WTC11 (cell line): ENCODE results near the gene PRKAR2A.

ENCODE experiments used
- EMX1 ChIP-seq: fragments of 250-450 bp; sonication (Bioruptor Pico); IDR thresholded peaks from 2 replicates; pipeline ENCODE4 v1.8.0; 2021; ENCODE audit warnings: mild to moderate bottlenecking
- NFYB ChIP-seq: sonication (generic); formaldehyde crosslinking; conservative IDR thresholded peaks from 2 replicates; pipeline ENCODE4 v1.8.0; 2022; ENCODE audit warnings: low read depth, missing genetic modification reagents
- ZBTB21 ChIP-seq: sonication (generic); formaldehyde crosslinking; IDR thresholded peaks from 2 replicates; pipeline ENCODE4 v1.8.1; 2023; ENCODE audit warnings: mild to moderate bottlenecking, missing genetic modification reagents, borderline replicate concordance
- ZNF138 ChIP-seq: sonication (generic); formaldehyde crosslinking; conservative IDR thresholded peaks from 2 replicates; pipeline ENCODE4 v1.8.1; 2022; ENCODE audit warnings: mild to moderate bottlenecking, moderate library complexity, missing genetic modification reagents
- TF ChIP-seq, protein P1 (sequence below): sonication (generic); formaldehyde crosslinking; IDR thresholded peaks from 2 replicates; pipeline ENCODE4 v1.8.1; 2022; ENCODE audit warnings: low read depth, missing genetic modification reagents, borderline replicate concordance
- TF ChIP-seq, protein P2 (sequence below): fragments of 200-600 bp; IDR thresholded peaks from 2 replicates; pipeline ENCODE4 v1.8.0; 2022; ENCODE audit warnings: antibody characterized with exemption
- TF ChIP-seq, protein P3 (sequence below): sonication (generic); formaldehyde crosslinking; IDR thresholded peaks from 2 replicates; pipeline ENCODE4 v1.8.1; 2022; ENCODE audit warnings: mild to moderate bottlenecking, missing genetic modification reagents, moderate library complexity, borderline replicate concordance
- TF ChIP-seq, protein P4 (sequence below): sonication (generic); formaldehyde crosslinking; IDR thresholded peaks from 2 replicates; pipeline ENCODE4 v1.8.1; 2023; ENCODE audit warnings: mild to moderate bottlenecking, missing genetic modification reagents
- TF ChIP-seq, protein P5 (sequence below): sonication (generic); formaldehyde crosslinking; IDR thresholded peaks from 2 replicates; pipeline ENCODE4 v1.8.0; 2023; ENCODE audit warnings: missing genetic modification reagents, mild to moderate bottlenecking, borderline replicate concordance
- TF ChIP-seq, protein P6 (sequence below): sonication (generic); formaldehyde crosslinking; IDR thresholded peaks from 2 replicates; pipeline ENCODE4 v1.8.1; 2023; ENCODE audit warnings: mild to moderate bottlenecking, missing genetic modification reagents
- TF ChIP-seq, protein P7 (sequence below): sonication (generic); formaldehyde crosslinking; IDR thresholded peaks from 2 replicates; pipeline ENCODE4 v1.8.1; 2023; ENCODE audit warnings: mild to moderate bottlenecking, missing genetic modification reagents, moderate library complexity

DNA sequence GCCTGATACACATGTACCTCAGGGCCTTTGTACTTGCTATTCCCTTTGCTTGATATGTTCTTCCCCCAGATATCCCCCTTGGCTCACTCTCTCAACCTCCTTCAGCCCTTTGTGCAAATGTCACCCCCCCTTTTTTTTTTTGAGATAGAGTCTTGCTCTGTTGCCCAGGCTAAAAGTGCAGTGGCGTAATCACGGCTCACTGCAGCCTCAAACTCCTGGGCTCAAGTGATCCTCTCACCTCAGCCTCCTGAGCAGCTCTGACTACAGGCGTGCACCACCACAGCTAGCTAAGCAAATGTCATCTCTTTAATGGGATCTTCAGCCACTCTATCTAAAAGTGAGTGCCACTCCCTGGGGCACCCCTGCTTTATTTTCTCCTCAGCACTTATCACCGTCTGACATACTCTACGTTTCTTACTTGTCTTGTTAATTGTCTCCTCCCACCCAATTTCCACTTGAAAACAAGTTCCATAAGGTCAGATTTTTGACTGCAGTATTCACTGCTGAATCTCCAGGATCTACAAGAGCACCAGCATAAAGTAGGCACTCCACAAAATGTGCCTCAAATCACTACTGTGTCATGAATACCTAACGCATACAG is 145.3 kb downstream of the PRKAR2A start:
- TF ChIP-seq ZBTB21 (CRISPR knock-in tag) (no peak), NFYB (CRISPR knock-in tag) (no peak), ZNF138 (CRISPR knock-in tag) (no peak), EMX1 (no peak)
- TF ChIP-seq, protein P1, sequence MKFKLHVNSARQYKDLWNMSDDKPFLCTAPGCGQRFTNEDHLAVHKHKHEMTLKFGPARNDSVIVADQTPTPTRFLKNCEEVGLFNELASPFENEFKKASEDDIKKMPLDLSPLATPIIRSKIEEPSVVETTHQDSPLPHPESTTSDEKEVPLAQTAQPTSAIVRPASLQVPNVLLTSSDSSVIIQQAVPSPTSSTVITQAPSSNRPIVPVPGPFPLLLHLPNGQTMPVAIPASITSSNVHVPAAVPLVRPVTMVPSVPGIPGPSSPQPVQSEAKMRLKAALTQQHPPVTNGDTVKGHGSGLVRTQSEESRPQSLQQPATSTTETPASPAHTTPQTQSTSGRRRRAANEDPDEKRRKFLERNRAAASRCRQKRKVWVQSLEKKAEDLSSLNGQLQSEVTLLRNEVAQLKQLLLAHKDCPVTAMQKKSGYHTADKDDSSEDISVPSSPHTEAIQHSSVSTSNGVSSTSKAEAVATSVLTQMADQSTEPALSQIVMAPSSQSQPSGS (CRISPR knock-in tag): no peak
- TF ChIP-seq, protein P2, sequence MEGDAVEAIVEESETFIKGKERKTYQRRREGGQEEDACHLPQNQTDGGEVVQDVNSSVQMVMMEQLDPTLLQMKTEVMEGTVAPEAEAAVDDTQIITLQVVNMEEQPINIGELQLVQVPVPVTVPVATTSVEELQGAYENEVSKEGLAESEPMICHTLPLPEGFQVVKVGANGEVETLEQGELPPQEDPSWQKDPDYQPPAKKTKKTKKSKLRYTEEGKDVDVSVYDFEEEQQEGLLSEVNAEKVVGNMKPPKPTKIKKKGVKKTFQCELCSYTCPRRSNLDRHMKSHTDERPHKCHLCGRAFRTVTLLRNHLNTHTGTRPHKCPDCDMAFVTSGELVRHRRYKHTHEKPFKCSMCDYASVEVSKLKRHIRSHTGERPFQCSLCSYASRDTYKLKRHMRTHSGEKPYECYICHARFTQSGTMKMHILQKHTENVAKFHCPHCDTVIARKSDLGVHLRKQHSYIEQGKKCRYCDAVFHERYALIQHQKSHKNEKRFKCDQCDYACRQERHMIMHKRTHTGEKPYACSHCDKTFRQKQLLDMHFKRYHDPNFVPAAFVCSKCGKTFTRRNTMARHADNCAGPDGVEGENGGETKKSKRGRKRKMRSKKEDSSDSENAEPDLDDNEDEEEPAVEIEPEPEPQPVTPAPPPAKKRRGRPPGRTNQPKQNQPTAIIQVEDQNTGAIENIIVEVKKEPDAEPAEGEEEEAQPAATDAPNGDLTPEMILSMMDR: no peak
- TF ChIP-seq, protein P3, sequence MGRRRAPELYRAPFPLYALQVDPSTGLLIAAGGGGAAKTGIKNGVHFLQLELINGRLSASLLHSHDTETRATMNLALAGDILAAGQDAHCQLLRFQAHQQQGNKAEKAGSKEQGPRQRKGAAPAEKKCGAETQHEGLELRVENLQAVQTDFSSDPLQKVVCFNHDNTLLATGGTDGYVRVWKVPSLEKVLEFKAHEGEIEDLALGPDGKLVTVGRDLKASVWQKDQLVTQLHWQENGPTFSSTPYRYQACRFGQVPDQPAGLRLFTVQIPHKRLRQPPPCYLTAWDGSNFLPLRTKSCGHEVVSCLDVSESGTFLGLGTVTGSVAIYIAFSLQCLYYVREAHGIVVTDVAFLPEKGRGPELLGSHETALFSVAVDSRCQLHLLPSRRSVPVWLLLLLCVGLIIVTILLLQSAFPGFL (CRISPR knock-in tag): no peak
- TF ChIP-seq, protein P4, sequence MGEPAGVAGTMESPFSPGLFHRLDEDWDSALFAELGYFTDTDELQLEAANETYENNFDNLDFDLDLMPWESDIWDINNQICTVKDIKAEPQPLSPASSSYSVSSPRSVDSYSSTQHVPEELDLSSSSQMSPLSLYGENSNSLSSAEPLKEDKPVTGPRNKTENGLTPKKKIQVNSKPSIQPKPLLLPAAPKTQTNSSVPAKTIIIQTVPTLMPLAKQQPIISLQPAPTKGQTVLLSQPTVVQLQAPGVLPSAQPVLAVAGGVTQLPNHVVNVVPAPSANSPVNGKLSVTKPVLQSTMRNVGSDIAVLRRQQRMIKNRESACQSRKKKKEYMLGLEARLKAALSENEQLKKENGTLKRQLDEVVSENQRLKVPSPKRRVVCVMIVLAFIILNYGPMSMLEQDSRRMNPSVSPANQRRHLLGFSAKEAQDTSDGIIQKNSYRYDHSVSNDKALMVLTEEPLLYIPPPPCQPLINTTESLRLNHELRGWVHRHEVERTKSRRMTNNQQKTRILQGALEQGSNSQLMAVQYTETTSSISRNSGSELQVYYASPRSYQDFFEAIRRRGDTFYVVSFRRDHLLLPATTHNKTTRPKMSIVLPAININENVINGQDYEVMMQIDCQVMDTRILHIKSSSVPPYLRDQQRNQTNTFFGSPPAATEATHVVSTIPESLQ (CRISPR knock-in tag): no peak
- TF ChIP-seq, protein P5, sequence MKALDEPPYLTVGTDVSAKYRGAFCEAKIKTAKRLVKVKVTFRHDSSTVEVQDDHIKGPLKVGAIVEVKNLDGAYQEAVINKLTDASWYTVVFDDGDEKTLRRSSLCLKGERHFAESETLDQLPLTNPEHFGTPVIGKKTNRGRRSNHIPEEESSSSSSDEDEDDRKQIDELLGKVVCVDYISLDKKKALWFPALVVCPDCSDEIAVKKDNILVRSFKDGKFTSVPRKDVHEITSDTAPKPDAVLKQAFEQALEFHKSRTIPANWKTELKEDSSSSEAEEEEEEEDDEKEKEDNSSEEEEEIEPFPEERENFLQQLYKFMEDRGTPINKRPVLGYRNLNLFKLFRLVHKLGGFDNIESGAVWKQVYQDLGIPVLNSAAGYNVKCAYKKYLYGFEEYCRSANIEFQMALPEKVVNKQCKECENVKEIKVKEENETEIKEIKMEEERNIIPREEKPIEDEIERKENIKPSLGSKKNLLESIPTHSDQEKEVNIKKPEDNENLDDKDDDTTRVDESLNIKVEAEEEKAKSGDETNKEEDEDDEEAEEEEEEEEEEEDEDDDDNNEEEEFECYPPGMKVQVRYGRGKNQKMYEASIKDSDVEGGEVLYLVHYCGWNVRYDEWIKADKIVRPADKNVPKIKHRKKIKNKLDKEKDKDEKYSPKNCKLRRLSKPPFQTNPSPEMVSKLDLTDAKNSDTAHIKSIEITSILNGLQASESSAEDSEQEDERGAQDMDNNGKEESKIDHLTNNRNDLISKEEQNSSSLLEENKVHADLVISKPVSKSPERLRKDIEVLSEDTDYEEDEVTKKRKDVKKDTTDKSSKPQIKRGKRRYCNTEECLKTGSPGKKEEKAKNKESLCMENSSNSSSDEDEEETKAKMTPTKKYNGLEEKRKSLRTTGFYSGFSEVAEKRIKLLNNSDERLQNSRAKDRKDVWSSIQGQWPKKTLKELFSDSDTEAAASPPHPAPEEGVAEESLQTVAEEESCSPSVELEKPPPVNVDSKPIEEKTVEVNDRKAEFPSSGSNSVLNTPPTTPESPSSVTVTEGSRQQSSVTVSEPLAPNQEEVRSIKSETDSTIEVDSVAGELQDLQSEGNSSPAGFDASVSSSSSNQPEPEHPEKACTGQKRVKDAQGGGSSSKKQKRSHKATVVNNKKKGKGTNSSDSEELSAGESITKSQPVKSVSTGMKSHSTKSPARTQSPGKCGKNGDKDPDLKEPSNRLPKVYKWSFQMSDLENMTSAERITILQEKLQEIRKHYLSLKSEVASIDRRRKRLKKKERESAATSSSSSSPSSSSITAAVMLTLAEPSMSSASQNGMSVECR (CRISPR knock-in tag): no peak
- TF ChIP-seq, protein P6, sequence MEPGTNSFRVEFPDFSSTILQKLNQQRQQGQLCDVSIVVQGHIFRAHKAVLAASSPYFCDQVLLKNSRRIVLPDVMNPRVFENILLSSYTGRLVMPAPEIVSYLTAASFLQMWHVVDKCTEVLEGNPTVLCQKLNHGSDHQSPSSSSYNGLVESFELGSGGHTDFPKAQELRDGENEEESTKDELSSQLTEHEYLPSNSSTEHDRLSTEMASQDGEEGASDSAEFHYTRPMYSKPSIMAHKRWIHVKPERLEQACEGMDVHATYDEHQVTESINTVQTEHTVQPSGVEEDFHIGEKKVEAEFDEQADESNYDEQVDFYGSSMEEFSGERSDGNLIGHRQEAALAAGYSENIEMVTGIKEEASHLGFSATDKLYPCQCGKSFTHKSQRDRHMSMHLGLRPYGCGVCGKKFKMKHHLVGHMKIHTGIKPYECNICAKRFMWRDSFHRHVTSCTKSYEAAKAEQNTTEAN: no peak
- TF ChIP-seq, protein P7, sequence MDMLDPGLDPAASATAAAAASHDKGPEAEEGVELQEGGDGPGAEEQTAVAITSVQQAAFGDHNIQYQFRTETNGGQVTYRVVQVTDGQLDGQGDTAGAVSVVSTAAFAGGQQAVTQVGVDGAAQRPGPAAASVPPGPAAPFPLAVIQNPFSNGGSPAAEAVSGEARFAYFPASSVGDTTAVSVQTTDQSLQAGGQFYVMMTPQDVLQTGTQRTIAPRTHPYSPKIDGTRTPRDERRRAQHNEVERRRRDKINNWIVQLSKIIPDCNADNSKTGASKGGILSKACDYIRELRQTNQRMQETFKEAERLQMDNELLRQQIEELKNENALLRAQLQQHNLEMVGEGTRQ (CRISPR knock-in tag): no peak
